ENCODE measurements around the gene PLIN5. TPM values are rescaled to one million over a fixed set of nuclear protein-coding genes. Genes with fewer than 3 reads are reported as not detected.

Gene PLIN5
- polyA plus RNA-seq (2013, experiment 1 of 2) = 0.14 TPM
- 0.24 TPM for polyA plus RNA-seq (2013, experiment 2 of 2)

- no peak within 1 kb of the TSS for H3K27ac ChIP-seq (ENCODE audit: low read depth, low read length)
- peak; percentile 92 for DNase-seq
- H3K23ac ChIP-seq (ENCODE audit: low read length) = no peak within 1 kb of the TSS
- H3K79me2 ChIP-seq (ENCODE audit: control insufficient read depth, insufficient read depth, low read length) = no peaks in the 10 kb centered on the region
- no peak within 1 kb of the TSS for H2BK15ac ChIP-seq (replicated peaks; ENCODE audit: low read depth)
- no peaks in the 10 kb centered on the region for H3K4me1 ChIP-seq (ENCODE audit: control insufficient read depth, low read depth, low read length)
- no peak within 1 kb of the TSS for H3K4me3 ChIP-seq (ENCODE audit: low read length)
- no peaks in the 10 kb centered on the region for H3K79me1 ChIP-seq (ENCODE audit: low read length)
- no peak within 1 kb of the TSS for H2AK5ac ChIP-seq (ENCODE audit: low read length)
- WGBS (ENCODE audit: extremely low coverage, insufficient coverage, low lambda C conversion rate) = no CpG with 5 or more reads among the region's 49 CpGs
- H2BK5ac ChIP-seq (ENCODE audit: low read length) = no peak within 1 kb of the TSS
- H3K4ac ChIP-seq (ENCODE audit: low read depth, low read length) = no peak within 1 kb of the TSS
- no peak within 1 kb of the TSS for H4K8ac ChIP-seq (ENCODE audit: low read depth, low read length)
- no peak within 1 kb of the TSS for H3K9ac ChIP-seq (ENCODE audit: low read length)
- H3K4me2 ChIP-seq (ENCODE audit: low read length) = peak within 1 kb of the TSS; percentile 31
- H3K18ac ChIP-seq (ENCODE audit: low read length) = no peak within 1 kb of the TSS
- H3K27me3 ChIP-seq (ENCODE audit: insufficient read depth, low read length, poor library complexity) = no peaks in the 10 kb centered on the region
- H3K36me3 ChIP-seq (ENCODE audit: control insufficient read depth, insufficient read depth, low read length) = no peaks in the 10 kb centered on the region
- H4K5ac ChIP-seq (ENCODE audit: low read length) = no peak within 1 kb of the TSS
- H2BK120ac ChIP-seq (ENCODE audit: low read depth, low read length) = no peak within 1 kb of the TSS
- no peak within 1 kb of the TSS for H3K56ac ChIP-seq (ENCODE audit: low read length)
Measured at GRCh38 chr19:4534836-4535658, at the start of gene PLIN5. Gene PLIN5, minus strand, starts transcription at chr19:4535224. Its CDS starts 1,150 bp downstream, at chr19:4534074.

- no peak overlapping the region for H3K27ac ChIP-seq (ENCODE audit: low read depth, low read length)
Measured at GRCh38 chr19:4583961-4584669, 49.1 kb upstream of the PLIN5 start.

GRCh38 chr19:4582980-4583842 lies 48.2 kb upstream of the PLIN5 start:
- Histone ChIP-seq H3K9ac (ENCODE audit: low read length) (no peak overlapping the region), H2BK5ac (ENCODE audit: low read length) (no peak overlapping the region), H3K79me1 (ENCODE audit: low read length) (no peaks in the 10 kb centered on the region), H2AK5ac (ENCODE audit: low read length) (no peak overlapping the region), H3K23ac (ENCODE audit: low read length) (no peak overlapping the region), H3K27ac (ENCODE audit: low read depth, low read length) (no peak overlapping the region), H3K4ac (ENCODE audit: low read depth, low read length) (no peak overlapping the region), H3K79me2 (ENCODE audit: control insufficient read depth, insufficient read depth, low read length) (no peaks in the 10 kb centered on the region), H2BK15ac (replicated peaks; ENCODE audit: low read depth) (no peak overlapping the region), H2BK120ac (ENCODE audit: low read depth, low read length) (no peak overlapping the region), H4K5ac (ENCODE audit: low read length) (no peak overlapping the region), H4K8ac (ENCODE audit: low read depth, low read length) (no peak overlapping the region), H3K18ac (ENCODE audit: low read length) (no peak overlapping the region), H3K4me3 (ENCODE audit: low read length) (no peak overlapping the region), H3K27me3 (ENCODE audit: insufficient read depth, low read length, poor library complexity) (no peaks in the 10 kb centered on the region), H3K36me3 (ENCODE audit: control insufficient read depth, insufficient read depth, low read length) (no peaks in the 10 kb centered on the region), H3K4me2 (ENCODE audit: low read length) (no peak overlapping the region), H3K4me1 (ENCODE audit: control insufficient read depth, low read depth, low read length) (no peaks in the 10 kb centered on the region), H3K56ac (ENCODE audit: low read length) (no peak overlapping the region)
- WGBS (ENCODE audit: extremely low coverage, insufficient coverage, low lambda C conversion rate) = 100% methylated on average over 1 of the region's 16 CpGs
- no peak for DNase-seq

More at GRCh38 chr19:4583961-4584669, 49.1 kb upstream of the PLIN5 start:
- H3K9ac ChIP-seq (ENCODE audit: low read length) = peak overlapping the region; percentile 51
- no peaks in the 10 kb centered on the region for H3K79me2 ChIP-seq (ENCODE audit: control insufficient read depth, insufficient read depth, low read length)
- peak; percentile 54 for DNase-seq
- no peak overlapping the region for H2AK5ac ChIP-seq (ENCODE audit: low read length)
- peak overlapping the region; percentile 21 for H3K18ac ChIP-seq (ENCODE audit: low read length)
- peak overlapping the region; percentile 87 for H3K4me2 ChIP-seq (ENCODE audit: low read length)
- no peak overlapping the region for H3K23ac ChIP-seq (ENCODE audit: low read length)
- peak overlapping the region; percentile 29 for H3K4ac ChIP-seq (ENCODE audit: low read depth, low read length)
- no peak overlapping the region for H2BK5ac ChIP-seq (ENCODE audit: low read length)
- H3K36me3 ChIP-seq (ENCODE audit: control insufficient read depth, insufficient read depth, low read length) = no peaks in the 10 kb centered on the region
- H3K27me3 ChIP-seq (ENCODE audit: insufficient read depth, low read length, poor library complexity) = no peaks in the 10 kb centered on the region
- no CpG with 5 or more reads among the region's 49 CpGs for WGBS (ENCODE audit: extremely low coverage, insufficient coverage, low lambda C conversion rate)
- H3K4me1 ChIP-seq (ENCODE audit: control insufficient read depth, low read depth, low read length) = no peaks in the 10 kb centered on the region
- H2BK15ac ChIP-seq (replicated peaks; ENCODE audit: low read depth) = no peak overlapping the region
- H4K5ac ChIP-seq (ENCODE audit: low read length) = no peak overlapping the region
- H4K8ac ChIP-seq (ENCODE audit: low read depth, low read length) = no peak overlapping the region
- H3K4me3 ChIP-seq (ENCODE audit: low read length) = peak overlapping the region; percentile 37
- no peak overlapping the region for H2BK120ac ChIP-seq (ENCODE audit: low read depth, low read length)
- peak overlapping the region; percentile 73 for H3K56ac ChIP-seq (ENCODE audit: low read length)
- H3K79me1 ChIP-seq (ENCODE audit: low read length) = no peaks in the 10 kb centered on the region

GRCh38 chr19:4581666-4582553 lies 46.9 kb upstream of the PLIN5 start:
- H3K79me1 ChIP-seq (ENCODE audit: low read length) = no peaks in the 10 kb centered on the region
- H3K9ac ChIP-seq (ENCODE audit: low read length) = no peak overlapping the region
- WGBS (ENCODE audit: extremely low coverage, insufficient coverage, low lambda C conversion rate) = no CpG with 5 or more reads among the region's 57 CpGs
- H2BK120ac ChIP-seq (ENCODE audit: low read depth, low read length) = no peak overlapping the region
- H3K79me2 ChIP-seq (ENCODE audit: control insufficient read depth, insufficient read depth, low read length) = no peaks in the 10 kb centered on the region
- H3K18ac ChIP-seq (ENCODE audit: low read length) = peak overlapping the region; percentile 54
- no peaks in the 10 kb centered on the region for H3K36me3 ChIP-seq (ENCODE audit: control insufficient read depth, insufficient read depth, low read length)
- H2AK5ac ChIP-seq (ENCODE audit: low read length) = no peak overlapping the region
- H3K27ac ChIP-seq (ENCODE audit: low read depth, low read length) = no peak overlapping the region
- H3K4me3 ChIP-seq (ENCODE audit: low read length) = no peak overlapping the region
- H3K56ac ChIP-seq (ENCODE audit: low read length) = no peak overlapping the region
- no peak overlapping the region for H2BK15ac ChIP-seq (replicated peaks; ENCODE audit: low read depth)
- no peak overlapping the region for H4K8ac ChIP-seq (ENCODE audit: low read depth, low read length)
- no peaks in the 10 kb centered on the region for H3K4me1 ChIP-seq (ENCODE audit: control insufficient read depth, low read depth, low read length)
- no peak overlapping the region for H3K23ac ChIP-seq (ENCODE audit: low read length)
- no peak overlapping the region for H2BK5ac ChIP-seq (ENCODE audit: low read length)
- H4K5ac ChIP-seq (ENCODE audit: low read length) = no peak overlapping the region
- DNase-seq = no peak
- no peak overlapping the region for H3K4ac ChIP-seq (ENCODE audit: low read depth, low read length)
- H3K27me3 ChIP-seq (ENCODE audit: insufficient read depth, low read length, poor library complexity) = no peaks in the 10 kb centered on the region
- H3K4me2 ChIP-seq (ENCODE audit: low read length) = no peak overlapping the region

All from mesendoderm (in vitro differentiated cells).